Heart left ventricle (tissue), 16 donors: ENCODE results near the gene LRGUK. TPM values are rescaled to one million over a fixed set of nuclear protein-coding genes. Genes with fewer than 3 reads are reported as not detected.
A peak's percentile ranks its signal among the peaks of the same experiment; 100 is the strongest.

Source experiments
- ATAC-seq, 4 donors: fragments of 200-7000 bp; cut with Tn5 transposase; one replicate each; pipeline ENCODE4 v1.9.1; 2020 to 2022; ENCODE audit warnings: moderate library complexity in 4 of 4, mild to moderate bottlenecking in 3 of 4, moderate number of reproducible peaks in 1 of 4
- DNase-seq, 5 donors: peaks; one replicate each; pipeline ENCODE4 v3.0.0-alpha.2; 2020
- H3K27ac ChIP-seq, 12 donors: fragments of 200-600 bp; sonication (generic) in 4 of 12; one replicate each; pipeline versions ENCODE4 v1.5.0 to v1.8.0; 2016 to 2022; ENCODE audit warnings: mild to moderate bottlenecking in 2 of 12
- H3K27me3 ChIP-seq, 9 donors: fragments of 200-600 bp; sonication (generic) in 2 of 9; one replicate each; pipeline versions ENCODE4 v1.5.1 to v1.8.0; 2016 to 2022; ENCODE audit warnings: mild to moderate bottlenecking in 3 of 9
- H3K36me3 ChIP-seq, 9 donors: fragments of 200-600 bp; sonication (generic) in 2 of 9; one replicate each; pipeline versions ENCODE4 v1.5.0 to v1.8.0; 2018 to 2022; ENCODE audit warnings: mild to moderate bottlenecking in 2 of 9
- H3K4me1 ChIP-seq, 12 donors: fragments of 200-600 bp; sonication (generic) in 4 of 12; one replicate each; pipeline versions ENCODE4 v1.5.0 to v1.8.0; 2016 to 2022; ENCODE audit warnings: mild to moderate bottlenecking in 3 of 12
- H3K4me3 ChIP-seq, 12 donors: fragments of 200-600 bp; sonication (generic) in 4 of 12; one replicate each; pipeline versions ENCODE4 v1.5.0 to v1.8.0; 2017 to 2022; ENCODE audit warnings: mild to moderate bottlenecking in 9 of 12, moderate library complexity in 4 of 12
- H3K9me3 ChIP-seq, 12 donors: fragments of 200-600 bp; sonication (generic) in 4 of 12; one replicate each; pipeline versions ENCODE4 v1.5.0 to v1.8.0; 2016 to 2022; ENCODE audit warnings: mild to moderate bottlenecking in 1 of 12
- POLR2A ChIP-seq, 2 donors: fragments of 450-650 bp; IDR thresholded peaks; one replicate each; pipeline ENCODE4 v1.6.1; 2017; ENCODE audit warnings: antibody characterized with exemption in 2 of 2, mild to moderate bottlenecking in 2 of 2, moderate library complexity in 2 of 2
- WGBS, 4 donors: extraction: QIAGEN DNeasy Blood & Tissue Kit in 2 of 4; methylation state at CpG; one replicate each; pipeline versions ENCODE4 v1.1.5 to v1.1.7; 2013 to 2018; 5-methylcytosine and 5-hydroxymethylcytosine counted together
- intact Hi-C, 10 donors: fragments of 100-400 bp; cut with DNase I; formaldehyde crosslinking; loops; one replicate each; pipeline versions ENCODE4 v1.11.1 to v1.14.2; 2022
- polyA plus RNA-seq, 2 donors: library from polyadenylated mRNA; stranded (reverse); fragments of 200-250 nt; gene quantifications; one replicate each; pipeline ENCODE4 v1.2.3, GENCODE V29; 2013
- total RNA-seq, 9 donors: library from RNA; depleted of rRNA in 2 of 9; stranded (reverse); fragments of >200 nt in 2 of 9; fragmentation: NEBNext Ultra II Directional in 3 of 9; extraction: Animal tissue kit (Norgen Biotek cat#: 25700) in 3 of 9; gene quantifications; one replicate each; pipeline versions ENCODE4 v1.1.0 to v1.2.4, GENCODE V29; 2016 to 2023
- TF ChIP-seq, protein P1 (sequence below), 12 donors: fragments of 200-600 bp; sonication (generic) in 4 of 12; IDR thresholded peaks; one replicate each; pipeline versions ENCODE4 v1.5.0 to v1.8.0; 2018 to 2022; ENCODE audit warnings: antibody characterized with exemption in 12 of 12, mild to moderate bottlenecking in 5 of 12
- donor health status: ischemic (EF 13 %, LVEDD 7.1; RV severe dilation, severe dysfunction).
- donor health status: healthy with polysubstance abuse.
- donor health status: DM: no; HTN: yes; CAD: no.
- donor health status: DM: no; HTN: no; CAD: no.
- donor health status: ischemic (EF 25% LVEDD 6.9; RV normal size, moderate dysfunction).
- donor health status: ischemic (EF 25% LVEDD 5.7; RV mildly dilated, moderate dysfunction).
- donor health status: healthy.
- donor health status: DM: yes; HTN: yes; CAD: no.
- donor health status: ischemic (EF 35%, LVEDD 5.7; RV mildly dilated, moderate dysfunction).
- donor health status: nonischemic (EF 11% LVEDD 7.7; RV severe dilation, severe dysfunction).
- donor health status: DM: yes; HTN: yes; CAD: no.
- donor health status: PGD.
- donor health status: ischemic (EF 29% LVEDD 5.4; RV normal size, mild dysfunction).
- donor health status: nonischemic (EF 23%, LVEDD 6.1; RV moderate dilation, normal function).

The LRGUK gene
- total and polyA plus RNA-seq, 11 donors, result 0.03 to 0.51 (median 0.22) TPM; not detected in 3

DNA sequence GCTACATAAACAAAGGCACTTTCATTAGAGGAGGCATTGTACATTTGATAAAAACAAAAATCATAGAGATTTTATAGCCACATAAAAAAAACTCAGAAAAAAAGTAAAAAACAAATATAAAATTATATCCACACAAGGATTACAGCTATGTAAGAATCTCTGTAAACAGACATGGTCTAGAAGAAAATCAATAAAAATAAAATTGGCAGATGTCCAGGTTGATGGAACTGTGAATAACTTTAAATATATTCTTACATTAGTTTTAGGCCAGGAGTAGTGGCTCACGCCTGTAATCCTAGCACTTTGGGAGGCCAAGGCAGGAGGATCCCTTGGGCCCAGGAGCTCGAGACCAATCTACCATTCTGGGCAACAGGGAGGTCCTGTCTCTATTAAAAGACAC lies 170.3 kb downstream of the LRGUK start:
- Histone ChIP-seq H3K4me1 (peaks cover 0 to 8% (median 0%) of the 10 kb centered on the region in 12 donors), H3K9me3 (no peaks in the 10 kb centered on the region), H3K36me3 (peaks cover 0 to 91% (median 71%) of the 10 kb centered on the region in 9 donors), H3K27ac (peak overlapping the region in 1 of 12 donors; percentile 43), H3K4me3 (no peak overlapping the region), H3K27me3 (no peaks in the 10 kb centered on the region)
- WGBS, 4 donors, result 94 to 100% (median 95%) methylated on average over 2 of the region's 2 CpGs
- TF ChIP-seq POLR2A (IDR thresholded peaks at IDR 0.05), result no peak
- TF ChIP-seq, protein P1, sequence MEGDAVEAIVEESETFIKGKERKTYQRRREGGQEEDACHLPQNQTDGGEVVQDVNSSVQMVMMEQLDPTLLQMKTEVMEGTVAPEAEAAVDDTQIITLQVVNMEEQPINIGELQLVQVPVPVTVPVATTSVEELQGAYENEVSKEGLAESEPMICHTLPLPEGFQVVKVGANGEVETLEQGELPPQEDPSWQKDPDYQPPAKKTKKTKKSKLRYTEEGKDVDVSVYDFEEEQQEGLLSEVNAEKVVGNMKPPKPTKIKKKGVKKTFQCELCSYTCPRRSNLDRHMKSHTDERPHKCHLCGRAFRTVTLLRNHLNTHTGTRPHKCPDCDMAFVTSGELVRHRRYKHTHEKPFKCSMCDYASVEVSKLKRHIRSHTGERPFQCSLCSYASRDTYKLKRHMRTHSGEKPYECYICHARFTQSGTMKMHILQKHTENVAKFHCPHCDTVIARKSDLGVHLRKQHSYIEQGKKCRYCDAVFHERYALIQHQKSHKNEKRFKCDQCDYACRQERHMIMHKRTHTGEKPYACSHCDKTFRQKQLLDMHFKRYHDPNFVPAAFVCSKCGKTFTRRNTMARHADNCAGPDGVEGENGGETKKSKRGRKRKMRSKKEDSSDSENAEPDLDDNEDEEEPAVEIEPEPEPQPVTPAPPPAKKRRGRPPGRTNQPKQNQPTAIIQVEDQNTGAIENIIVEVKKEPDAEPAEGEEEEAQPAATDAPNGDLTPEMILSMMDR (IDR thresholded peaks at IDR 0.05), result no peak
- DNase-seq (no peak), ATAC-seq (no peak)
- intact Hi-C loops, result no loop called here

DNA sequence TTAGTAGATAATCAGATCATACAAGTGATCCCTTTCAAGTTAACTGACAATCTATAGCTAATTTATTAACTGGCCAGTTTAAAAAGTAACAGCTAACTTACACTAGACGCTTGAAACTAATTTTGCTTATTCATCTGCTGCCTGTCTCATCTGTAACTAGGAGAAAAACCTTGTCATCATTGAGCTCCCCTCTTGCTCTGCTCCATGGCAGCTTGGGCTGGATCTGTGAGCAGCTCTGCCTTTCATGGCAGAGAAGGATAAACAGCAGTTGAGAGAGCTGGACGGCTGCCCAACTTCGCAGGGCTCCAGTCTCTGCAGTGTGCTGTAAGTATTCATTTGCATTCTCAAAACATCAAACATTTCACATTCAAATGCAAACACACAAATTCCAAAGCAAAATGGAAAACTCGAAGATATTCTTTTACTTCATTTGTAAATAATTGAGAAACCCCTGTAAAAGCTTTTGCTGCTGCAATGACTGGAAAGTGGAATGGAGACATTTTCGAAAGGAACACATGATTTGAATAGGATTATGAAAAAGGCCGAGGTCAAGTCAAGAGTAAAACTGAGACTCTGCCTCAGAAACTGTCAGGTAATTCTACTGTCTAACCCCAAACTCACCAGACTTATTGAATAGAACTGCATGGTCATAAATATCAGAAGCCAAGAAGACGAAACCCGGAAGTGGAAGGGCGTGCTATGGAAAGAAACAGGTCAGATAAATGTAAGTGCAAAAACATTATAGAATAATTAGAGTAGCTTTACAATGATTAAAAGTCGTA lies 172.0 kb downstream of the LRGUK start:
- TF ChIP-seq, protein P1 (IDR thresholded peaks at IDR 0.05), result no peak
- no peak for TF ChIP-seq POLR2A (IDR thresholded peaks at IDR 0.05)
- DNase-seq (peak in 3 of 5 donors; percentile 17 to 55 (median 22)), ATAC-seq (peak in 2 of 4 donors; percentile 68 to 74)
- Histone ChIP-seq H3K4me1 (no peaks in the 10 kb centered on the region), H3K27me3 (no peaks in the 10 kb centered on the region), H3K4me3 (no peak overlapping the region), H3K36me3 (peaks cover 0 to 99% (median 78%) of the 10 kb centered on the region in 9 donors), H3K9me3 (no peaks in the 10 kb centered on the region), H3K27ac (peak overlapping the region in 1 of 12 donors; percentile 43)
- 67 to 74% (median 69%) methylated on average over 10 of the region's 10 CpGs for WGBS, 4 donors
- intact Hi-C loops, result no loop called here

- no peak for TF ChIP-seq POLR2A (IDR thresholded peaks at IDR 0.05)
- TF ChIP-seq, protein P1 (IDR thresholded peaks at IDR 0.05), result no peak
- Histone ChIP-seq H3K4me1 (no peaks in the 10 kb centered on the region), H3K36me3 (peaks cover 0 to 95% (median 74%) of the 10 kb centered on the region in 9 donors), H3K27ac (no peak overlapping the region), H3K9me3 (no peaks in the 10 kb centered on the region), H3K27me3 (no peaks in the 10 kb centered on the region), H3K4me3 (no peak overlapping the region)
- DNase-seq, result no peak
- ATAC-seq, result no peak
- intact Hi-C loops, result no loop called here
- WGBS, 4 donors, result 50 to 69% (median 59%) methylated on average over 2 of the region's 2 CpGs
Measured at GRCh38 chr7:134300988-134301387, 173.8 kb downstream of the LRGUK start.

- Histone ChIP-seq H3K4me3 (no peak overlapping the region), H3K27ac (no peak overlapping the region), H3K36me3 (peaks cover 0 to 95% (median 76%) of the 10 kb centered on the region in 9 donors), H3K4me1 (no peaks in the 10 kb centered on the region), H3K9me3 (no peaks in the 10 kb centered on the region), H3K27me3 (no peaks in the 10 kb centered on the region)
- TF ChIP-seq POLR2A (IDR thresholded peaks at IDR 0.05), result no peak
- TF ChIP-seq, protein P1 (IDR thresholded peaks at IDR 0.05), result no peak
- 81 to 93% (median 88%) methylated on average over 3 of the region's 3 CpGs for WGBS, 4 donors
- DNase-seq (no peak), ATAC-seq (no peak)
- intact Hi-C loops, result no loop called here
Measured at GRCh38 chr7:134301592-134301991, 174.5 kb downstream of the LRGUK start.
